Fibroblast of skin of abdomen (primary cell): ENCODE measurements around the gene FGFR1OP2. TPM values are rescaled to one million over a fixed set of nuclear protein-coding genes. Genes with fewer than 3 reads are reported as not detected.
"Not testable (repeated sequence)": the region's sequence is repeated elsewhere in the genome, so short reads cannot be mapped to it uniquely, and the experiment has no call there.

Experiments used
- DNase-seq: peaks from one replicate; pipeline ENCODE4 v3.0.0-alpha.2; 2013
- polyA plus RNA-seq, 2 experiments: library from polyadenylated mRNA; unstranded; fragments of 120-200 nt; gene quantifications; one replicate each; pipeline ENCODE4 v1.2.1, GENCODE V29; 2013; ENCODE audit not compliant: insufficient read length in 2 of 2

The FGFR1OP2 gene
- 40.4 TPM for polyA plus RNA-seq (2013, experiment 1 of 2; ENCODE audit: insufficient read length)
- 40.4 TPM for polyA plus RNA-seq (2013, experiment 2 of 2; ENCODE audit: insufficient read length)

GRCh38 chr12:26937863-26938700, at the start of gene FGFR1OP2, which contains the start of gene INTS13:
FGFR1OP2 (plus strand) TSS chr12:26938470; CDS start chr12:26954159, 15,689 bp downstream.
INTS13 (minus strand) TSS chr12:26937981; CDS start chr12:26936803, 1,178 bp downstream.
- peak; percentile 99 for DNase-seq

GRCh38 chr12:26890784-26891183, 47.5 kb upstream of the FGFR1OP2 start:
- no peak for DNase-seq

GRCh38 chr12:26891704-26892103, 46.6 kb upstream of the FGFR1OP2 start:
- DNase-seq = no peak

GRCh38 chr12:26895672-26896071, 42.6 kb upstream of the FGFR1OP2 start:
- DNase-seq = no peak

- DNase-seq = no peak
These were observed 41.4 kb upstream of the FGFR1OP2 start for GRCh38 chr12:26896913-26897312.

- not testable (repeated sequence) for DNase-seq
These were observed 34.9 kb upstream of the FGFR1OP2 start for GRCh38 chr12:26903396-26903795.

GRCh38 chr12:26906024-26906423, 32.2 kb upstream of the FGFR1OP2 start:
- no peak for DNase-seq

GRCh38 chr12:26906704-26907103, 31.6 kb upstream of the FGFR1OP2 start:
- no peak for DNase-seq

- peak; percentile 12 for DNase-seq
These were observed 19.7 kb upstream of the FGFR1OP2 start for GRCh38 chr12:26918321-26919215.

GRCh38 chr12:26919216-26919555, 19.1 kb upstream of the FGFR1OP2 start:
- no peak for DNase-seq

- DNase-seq = no peak
These were observed 16.4 kb upstream of the FGFR1OP2 start for GRCh38 chr12:26921886-26922285.

GRCh38 chr12:26928661-26929060, 9.6 kb upstream of the FGFR1OP2 start:
- no peak for DNase-seq

GRCh38 chr12:26929590-26929989, 8.7 kb upstream of the FGFR1OP2 start:
- no peak for DNase-seq

GRCh38 chr12:26935636-26936378, 2.5 kb upstream of the FGFR1OP2 start:
- no peak for DNase-seq

- no peak for DNase-seq
These were observed 1.5 kb upstream of the FGFR1OP2 start for GRCh38 chr12:26936559-26937442.

GRCh38 chr12:26937443-26937862, 817 bp upstream of the FGFR1OP2 start:
- DNase-seq = no peak

- no peak for DNase-seq
These were observed 412 bp downstream of the FGFR1OP2 start for GRCh38 chr12:26938701-26939062.

GRCh38 chr12:26939192-26939832, 1.0 kb downstream of the FGFR1OP2 start:
- DNase-seq = no peak

GRCh38 chr12:26939953-26940352, 1.7 kb downstream of the FGFR1OP2 start:
- no peak for DNase-seq

GRCh38 chr12:26940516-26941214, 2.4 kb downstream of the FGFR1OP2 start:
- DNase-seq = no peak
